H1 (cell line): Measurements from ENCODE around the gene WNT5A. TPM values are rescaled to one million over a fixed set of nuclear protein-coding genes. Genes with fewer than 3 reads are reported as not detected.

Experiments used
- CTCF ChIA-PET: fragments of 300-600 bp; sonication (Branson Sonifier 250); formaldehyde crosslinking; loops from one replicate; lab custom pipeline; 2021; ENCODE audit not compliant: partially characterized antibody; lab: Charles Lee
- POLR2A ChIA-PET: fragments of 300-600 bp; sonication (Branson Sonifier 250); formaldehyde crosslinking; loops from one replicate; lab custom pipeline; 2021; ENCODE audit warnings: inconsistent platforms; ENCODE audit not compliant: partially characterized antibody; lab: Charles Lee
- DNase-seq, 2 experiments: peaks; one replicate each; pipeline versions ENCODE4 v3.0.0 to v3.0.0-alpha.2; 2010 to 2022; ENCODE audit warnings: low spot score in 2 of 2, low read depth in 1 of 2, mixed read lengths in 1 of 2
- FAIRE-seq: peaks from 2 replicates; lab custom pipeline; 2011; peaks lifted over from hg19 to GRCh38; lab: Jason Lieb, UNC
- H2AFZ ChIP-seq: 2 replicates; pipeline ENCODE4 v1.8.1; 2012; ENCODE audit warnings: low read length, inconsistent platforms
- H2AK5ac ChIP-seq: 2 replicates; pipeline ENCODE4 v1.6.1; 2013; ENCODE audit warnings: low read depth, low read length
- H2BK120ac ChIP-seq: replicated peaks from 2 replicates; pipeline ENCODE3; 2013; ENCODE audit warnings: low read depth, low read length, inconsistent platforms
- H2BK12ac ChIP-seq: 2 replicates; pipeline ENCODE4 v1.6.1; 2013; ENCODE audit warnings: low read depth, low read length
- H2BK15ac ChIP-seq: 2 replicates; pipeline ENCODE4 v1.6.1; 2013; ENCODE audit warnings: low read length
- H2BK20ac ChIP-seq: 2 replicates; pipeline ENCODE4 v1.6.1; 2013; ENCODE audit warnings: low read length
- H2BK5ac ChIP-seq: 2 replicates; pipeline ENCODE4 v1.6.1; 2013; ENCODE audit warnings: low read depth, low read length
- H3K14ac ChIP-seq: 2 replicates; pipeline ENCODE4 v1.6.1; 2013; ENCODE audit warnings: inconsistent platforms; ENCODE audit not compliant: insufficient read length
- H3K18ac ChIP-seq: 2 replicates; pipeline ENCODE4 v1.6.1; 2013; ENCODE audit warnings: low read length; ENCODE audit errors: extremely low read depth
- H3K23ac ChIP-seq: 2 replicates; pipeline ENCODE4 v1.6.1; 2013; ENCODE audit warnings: inconsistent platforms; ENCODE audit not compliant: insufficient read length
- H3K23me2 ChIP-seq: 2 replicates; pipeline ENCODE4 v1.6.1; 2013; ENCODE audit warnings: low read depth, low read length
- H3K27ac ChIP-seq: 2 replicates; pipeline ENCODE4 v1.6.1; 2011; ENCODE audit warnings: low read depth, low read length, inconsistent platforms
- H3K27me3 ChIP-seq, 4 experiments: replicated peaks in 1 of 4; 1 replicate in 1 of 4; 2 replicates in 3 of 4; pipeline versions ENCODE4 v1.6.1 to v1.8.1; 2011 to 2013; ENCODE audit warnings: low read length in 3 of 4, mild to moderate bottlenecking in 3 of 4, inconsistent platforms in 2 of 4, mixed read lengths in 2 of 4, moderate library complexity in 1 of 4; ENCODE audit not compliant: control insufficient read depth in 3 of 4, insufficient read depth in 3 of 4; ENCODE audit errors: extremely low read depth in 1 of 4
- H3K36me3 ChIP-seq, 4 experiments: 2 replicates each; pipeline versions ENCODE4 v1.6.1 to v1.8.1; 2011 to 2013; ENCODE audit warnings: mild to moderate bottlenecking in 4 of 4, low read length in 3 of 4, moderate library complexity in 2 of 4, control low read depth in 1 of 4, inconsistent platforms in 1 of 4; ENCODE audit not compliant: insufficient read depth in 4 of 4, control insufficient read depth in 2 of 4
- H3K4ac ChIP-seq: replicated peaks from 2 replicates; pipeline ENCODE3; 2013; ENCODE audit warnings: low read length, low read depth, mixed read lengths, inconsistent platforms; ENCODE audit not compliant: insufficient read length
- H3K4me1 ChIP-seq, 4 experiments: replicated peaks in 1 of 4; 1 replicate in 1 of 4; 2 replicates in 3 of 4; pipeline versions ENCODE4 v1.6.1 to v1.8.1; 2011 to 2013; ENCODE audit warnings: low read length in 3 of 4, inconsistent platforms in 2 of 4, mixed read lengths in 1 of 4; ENCODE audit not compliant: insufficient read depth in 4 of 4, control insufficient read depth in 3 of 4
- H3K4me2 ChIP-seq, 2 experiments: 2 replicates each; pipeline versions ENCODE4 v1.6.1 to v1.8.1; 2011 to 2013; ENCODE audit warnings: low read depth in 2 of 2, low read length in 2 of 2, control low read depth in 1 of 2, inconsistent platforms in 1 of 2, mild to moderate bottlenecking in 1 of 2; ENCODE audit not compliant: insufficient read depth in 1 of 2
- H3K4me3 ChIP-seq, 4 experiments: fragments of 200-600, 300-600 bp in 1 of 4; sonication (generic), shearing (Covaris generic), sonication (Bioruptor Twin) in 1 of 4; 2 replicates each; pipeline versions ENCODE4 v1.5.1 to v1.8.1; 2011 to 2016; ENCODE audit warnings: low read length in 4 of 4, low read depth in 3 of 4, control low read depth in 2 of 4, inconsistent platforms in 2 of 4, mild to moderate bottlenecking in 2 of 4, mixed read lengths in 1 of 4, moderate library complexity in 1 of 4; ENCODE audit not compliant: insufficient read depth in 2 of 4; ENCODE audit errors: extremely low read depth in 1 of 4
- H3K56ac ChIP-seq: replicated peaks from 2 replicates; pipeline ENCODE3; 2013; ENCODE audit warnings: low read depth, mild to moderate bottlenecking, mixed read lengths, low read length, inconsistent platforms; ENCODE audit not compliant: insufficient read length
- H3K79me1 ChIP-seq: 2 replicates; pipeline ENCODE4 v1.6.1; 2013; ENCODE audit warnings: low read depth, low read length, control low read depth
- H3K79me2 ChIP-seq, 2 experiments: 2 replicates each; pipeline versions ENCODE4 v1.6.1 to v1.8.1; 2012 to 2013; ENCODE audit warnings: low read length in 2 of 2, mild to moderate bottlenecking in 2 of 2, inconsistent platforms in 1 of 2; ENCODE audit not compliant: insufficient read depth in 2 of 2, control insufficient read depth in 1 of 2
- H3K9ac ChIP-seq, 4 experiments: replicated peaks in 1 of 4; 1 replicate in 1 of 4; 2 replicates in 3 of 4; pipeline versions ENCODE4 v1.6.1 to v1.8.1; 2011 to 2013; ENCODE audit warnings: low read depth in 3 of 4, low read length in 3 of 4, control low read depth in 2 of 4, mild to moderate bottlenecking in 2 of 4, moderate library complexity in 2 of 4, inconsistent platforms in 1 of 4; ENCODE audit errors: extremely low read depth in 1 of 4
- H3K9me3 ChIP-seq, 2 experiments: 2 replicates each; pipeline versions ENCODE4 v1.6.1 to v1.8.1; 2012 to 2013; ENCODE audit warnings: mild to moderate bottlenecking in 2 of 2, moderate library complexity in 2 of 2, control low read depth in 1 of 2, inconsistent platforms in 1 of 2, low read depth in 1 of 2, low read length in 1 of 2, mixed read lengths in 1 of 2; ENCODE audit not compliant: insufficient read depth in 2 of 2
- H4K20me1 ChIP-seq, 2 experiments: replicated peaks in 1 of 2; 2 replicates each; pipeline versions ENCODE3 to v1.8.1; 2011 to 2013; ENCODE audit warnings: inconsistent platforms in 2 of 2, low read length in 2 of 2, mild to moderate bottlenecking in 1 of 2; ENCODE audit not compliant: insufficient read depth in 2 of 2, control insufficient read depth in 1 of 2
- H4K5ac ChIP-seq: 2 replicates; pipeline ENCODE4 v1.6.1; 2013; ENCODE audit warnings: low read length, low read depth, mixed read lengths, inconsistent platforms; ENCODE audit not compliant: insufficient read length
- H4K8ac ChIP-seq: 2 replicates; pipeline ENCODE4 v1.8.0; 2013; ENCODE audit warnings: mild to moderate bottlenecking, moderate library complexity, low read length, inconsistent platforms; ENCODE audit not compliant: insufficient read depth; ENCODE audit errors: extremely low read depth
- H4K91ac ChIP-seq: replicated peaks from 2 replicates; pipeline ENCODE3; 2013; ENCODE audit warnings: low read length, mixed read lengths, inconsistent platforms; ENCODE audit not compliant: insufficient read length
- EZH2 ChIP-seq: fragments of 200-600 bp; sonication (generic); IDR thresholded peaks from 2 replicates; pipeline ENCODE4 v1.7.1; 2012; ENCODE audit warnings: low read depth, mild to moderate bottlenecking, moderate library complexity, low read length, inconsistent platforms; ENCODE audit not compliant: severe bottlenecking
- JUN ChIP-seq: IDR thresholded peaks from 2 replicates; pipeline ENCODE4 v1.6.1; 2011; ENCODE audit warnings: low read depth, mild to moderate bottlenecking, improper control_type of control experiment, low read length
- JUND ChIP-seq: IDR thresholded peaks from 2 replicates; pipeline ENCODE4 v1.6.1; 2011; ENCODE audit warnings: mild to moderate bottlenecking, improper control_type of control experiment, low read length
- KDM1A ChIP-seq: fragments of 200-600, 300-600 bp; sonication (generic); IDR thresholded peaks from 2 replicates; pipeline ENCODE4 v1.7.1; 2016; ENCODE audit warnings: mild to moderate bottlenecking, low read length, borderline replicate concordance
- RBBP5 ChIP-seq: IDR thresholded peaks from 2 replicates; pipeline ENCODE4 v1.7.1; 2012; ENCODE audit warnings: low read depth, mild to moderate bottlenecking, inconsistent platforms, low read length, moderate library complexity, borderline replicate concordance
- RNF2 ChIP-seq: fragments of 200-900, 300-1000 bp; sonication (generic); IDR thresholded peaks from 2 replicates; pipeline ENCODE4 v1.7.1; 2016; ENCODE audit warnings: borderline replicate concordance, low read depth, mild to moderate bottlenecking, antibody characterized with exemption, low read length; ENCODE audit not compliant: poor library complexity, severe bottlenecking; ENCODE audit errors: missing control alignments
- SAP30 ChIP-seq: fragments of 300-600 bp; sonication (generic); IDR thresholded peaks from 2 replicates; pipeline ENCODE4 v1.7.1; 2012; ENCODE audit warnings: low read length, moderate library complexity, mild to moderate bottlenecking, inconsistent platforms; ENCODE audit not compliant: insufficient read depth, insufficient replicate concordance
- SIN3A ChIP-seq, 2 experiments: IDR thresholded peaks in 1 of 2; conservative IDR thresholded peaks in 1 of 2; 2 replicates each; pipeline ENCODE4 v1.6.1; 2011 to 2012; ENCODE audit warnings: low read length in 2 of 2, improper control_type of control experiment in 1 of 2, low read depth in 1 of 2, mild to moderate bottlenecking in 1 of 2
- SIRT6 ChIP-seq: IDR thresholded peaks from one replicate; pipeline ENCODE4 v1.7.1; 2012; ENCODE audit warnings: low read length, inconsistent platforms
- TEAD4 ChIP-seq: IDR thresholded peaks from 2 replicates; pipeline ENCODE4 v1.6.1; 2012; ENCODE audit warnings: low read depth, low read length, inconsistent platforms, mixed read lengths
- WGBS, 2 experiments: shearing (Covaris generic) in 1 of 2; methylation state at CpG; one replicate each; pipeline versions ENCODE4 v1.1.6 to v1.1.7; 2013 to 2015; ENCODE audit warnings: low lambda C conversion rate in 2 of 2, mixed read lengths in 2 of 2, inconsistent platforms in 1 of 2, low coverage in 1 of 2, missing lambda C conversion rate in 1 of 2; ENCODE audit not compliant: insufficient replicate concordance in 2 of 2, insufficient coverage in 1 of 2, insufficient read length in 1 of 2; ENCODE audit errors: extremely low coverage in 1 of 2, missing lambda C conversion rate in 1 of 2; 5-methylcytosine and 5-hydroxymethylcytosine counted together
- polyA plus RNA-seq, 7 experiments: library from polyadenylated mRNA; depleted of rRNA in 3 of 7; stranded (reverse) in 5 of 7; unstranded in 2 of 7; fragments of >200 nt in 5 of 7; fragments of 200-250 nt in 2 of 7; gene quantifications; 1 replicate in 5 of 7; 2 replicates in 1 of 7; 4 replicates in 1 of 7; pipeline versions ENCODE4 v1.2.1 to v1.2.3, GENCODE V29; 2011 to 2013; ENCODE audit warnings: missing spikeins in 2 of 7, mixed read lengths in 2 of 7
- total RNA-seq: library from RNA; stranded (reverse); fragmentation: NEBNext Ultra II Directional; extraction: Animal tissue kit (Norgen Biotek cat#: 25700); gene quantifications from 2 replicates; pipeline ENCODE4 v1.2.1, GENCODE V29; 2021
- TF ChIP-seq, protein P1 (sequence below): IDR thresholded peaks from 2 replicates; pipeline ENCODE4 v1.6.1; 2012; ENCODE audit warnings: inconsistent platforms
- TF ChIP-seq, protein P2 (sequence below): IDR thresholded peaks from 2 replicates; pipeline ENCODE4 v1.6.1; 2011; ENCODE audit warnings: low read length, improper control_type of control experiment

The WNT5A gene
- total and polyA plus RNA-seq, 2 of the 8 experiments (the other 6 are each of a cell fraction or from before 2014, with no cell fraction given) = 3.9 to 5.6 TPM

DNA sequence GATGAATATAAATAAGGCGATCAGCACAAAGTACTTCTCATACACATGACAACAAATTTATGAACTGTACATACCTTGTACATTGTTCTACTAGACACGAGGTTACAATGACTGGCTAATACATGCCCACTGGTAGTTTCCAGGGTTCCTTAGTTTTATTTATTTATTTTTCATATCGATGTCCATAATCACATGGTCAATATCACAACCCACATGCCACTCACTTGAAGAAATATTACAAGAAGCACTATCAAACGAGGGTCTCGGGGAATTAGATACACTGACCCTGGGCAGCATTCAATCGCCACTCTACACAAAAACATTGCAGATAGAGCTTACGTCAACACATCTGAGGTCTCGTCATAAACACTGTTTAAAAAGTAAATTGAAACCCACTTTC lies 21.2 kb upstream of the WNT5A start:
- no peak overlapping the region for H2BK20ac ChIP-seq
- CTCF ChIA-PET = no interaction called here
- TF ChIP-seq SAP30 (no peak), RBBP5 (no peak), SIN3A (conservative IDR thresholded peaks at IDR 0.05 in 1 of 2, IDR thresholded peaks at IDR 0.05 in 1 of 2; ENCODE audit: low read depth in 1 of 2, low read length in 2 of 2) (no peak), SIRT6 (no peak), EZH2 (no peak), TEAD4 (no peak), JUN (no peak), RNF2 (no peak), JUND (no peak), KDM1A (no peak)
- TF ChIP-seq, protein P1, sequence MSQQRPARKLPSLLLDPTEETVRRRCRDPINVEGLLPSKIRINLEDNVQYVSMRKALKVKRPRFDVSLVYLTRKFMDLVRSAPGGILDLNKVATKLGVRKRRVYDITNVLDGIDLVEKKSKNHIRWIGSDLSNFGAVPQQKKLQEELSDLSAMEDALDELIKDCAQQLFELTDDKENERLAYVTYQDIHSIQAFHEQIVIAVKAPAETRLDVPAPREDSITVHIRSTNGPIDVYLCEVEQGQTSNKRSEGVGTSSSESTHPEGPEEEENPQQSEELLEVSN = no peak
- TF ChIP-seq, protein P2, sequence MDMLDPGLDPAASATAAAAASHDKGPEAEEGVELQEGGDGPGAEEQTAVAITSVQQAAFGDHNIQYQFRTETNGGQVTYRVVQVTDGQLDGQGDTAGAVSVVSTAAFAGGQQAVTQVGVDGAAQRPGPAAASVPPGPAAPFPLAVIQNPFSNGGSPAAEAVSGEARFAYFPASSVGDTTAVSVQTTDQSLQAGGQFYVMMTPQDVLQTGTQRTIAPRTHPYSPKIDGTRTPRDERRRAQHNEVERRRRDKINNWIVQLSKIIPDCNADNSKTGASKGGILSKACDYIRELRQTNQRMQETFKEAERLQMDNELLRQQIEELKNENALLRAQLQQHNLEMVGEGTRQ = no peak

More for the DNA sequence above, 21.2 kb upstream of the WNT5A start:
- Histone ChIP-seq H3K23ac (no peak overlapping the region), H4K8ac (no peak overlapping the region), H3K23me2 (no peaks in the 10 kb centered on the region), H3K56ac (no peak overlapping the region), H3K79me1 (no peaks in the 10 kb centered on the region), H3K4me1 (peaks cover 4 to 14% (median 13%) of the 10 kb centered on the region in 4 experiments), H3K27me3 (no peaks in the 10 kb centered on the region), H4K91ac (no peak overlapping the region), H2BK120ac (no peak overlapping the region), H3K9ac (no peak overlapping the region), H2BK12ac (no peak overlapping the region), H3K36me3 (no peaks in the 10 kb centered on the region), H2AK5ac (no peak overlapping the region), H3K79me2 (no peaks in the 10 kb centered on the region), H3K4ac (no peak overlapping the region), H2BK15ac (no peak overlapping the region), H4K20me1 (no peaks in the 10 kb centered on the region), H3K9me3 (no peaks in the 10 kb centered on the region), H2AFZ (no peak overlapping the region), H4K5ac (no peak overlapping the region), H3K14ac (no peak overlapping the region), H3K4me3 (no peak overlapping the region), H3K27ac (no peak overlapping the region), H3K4me2 (no peak overlapping the region), H3K18ac (no peak overlapping the region), H2BK5ac (no peak overlapping the region)
- no peak for DNase-seq
- POLR2A ChIA-PET = no interaction called here
- WGBS, 2 experiments = 93% methylated on average over 8 of the region's 8 CpGs; no CpG with 5 or more reads in 1 of the 2 experiments
- no peak for FAIRE-seq
